ENCODE data around the gene DMKN.

The DMKN gene

GRCh38 chr19:35549174-35549788 is 35.8 kb upstream of the DMKN start:
- peak; percentile 41 for DNase-seq

GRCh38 chr19:35546532-35546931 is 33.1 kb upstream of the DMKN start:
- no peak for DNase-seq

GRCh38 chr19:35545855-35546381 is 32.5 kb upstream of the DMKN start:
- DNase-seq: peak; percentile 26

- peak; percentile 79 for DNase-seq
Observed at GRCh38 chr19:35545001-35545854, 31.8 kb upstream of the DMKN start, which contains the start of gene TMEM147. TSS of gene TMEM147 (plus strand) at chr19:35545626. CDS start at chr19:35545740, 114 bp downstream.

- DNase-seq: no peak
Observed at GRCh38 chr19:35544110-35544802, 30.8 kb upstream of the DMKN start.

GRCh38 chr19:35543280-35544109 is 30.0 kb upstream of the DMKN start:
- DNase-seq: no peak

GRCh38 chr19:35542209-35542608 is 28.8 kb upstream of the DMKN start:
- no peak for DNase-seq

GRCh38 chr19:35540356-35540927 is 27.0 kb upstream of the DMKN start:
- no peak for DNase-seq

- DNase-seq: no peak
Observed at GRCh38 chr19:35539850-35540249, 26.4 kb upstream of the DMKN start.

- no peak for DNase-seq
Observed at GRCh38 chr19:35539314-35539713, 25.9 kb upstream of the DMKN start.

- peak; percentile 22 for DNase-seq
Observed at GRCh38 chr19:35534803-35535480, 21.5 kb upstream of the DMKN start.

GRCh38 chr19:35533822-35534392 is 20.5 kb upstream of the DMKN start:
- no peak for DNase-seq

GRCh38 chr19:35533201-35533821 is 19.9 kb upstream of the DMKN start, which contains the start of gene GAPDHS:
TSS of gene GAPDHS (plus strand) at chr19:35533456. CDS start at chr19:35533528, 72 bp downstream.
- no peak for DNase-seq

- DNase-seq: no peak
Observed at GRCh38 chr19:35531291-35531690, 17.8 kb upstream of the DMKN start.

GRCh38 chr19:35529241-35530218 is 16.1 kb upstream of the DMKN start:
- no peak for DNase-seq

- no peak for DNase-seq
Observed at GRCh38 chr19:35528218-35529038, 15.0 kb upstream of the DMKN start, which contains the start of gene SBSN. TSS of gene SBSN (minus strand) at chr19:35528311. CDS start at chr19:35528281, 30 bp downstream.

GRCh38 chr19:35525873-35526272 is 12.4 kb upstream of the DMKN start:
- no peak for DNase-seq

- no peak for DNase-seq
Observed at GRCh38 chr19:35524181-35524837, 10.9 kb upstream of the DMKN start.

Measured in NCI-H2171 treated with DMSO at 0.1 percent for 48 hours (cell line).